ENCODE measurements around the gene BAIAP2.

Gene BAIAP2

GRCh38 chr17:81130385-81131361 lies 95.7 kb downstream of the BAIAP2 start:
- H2AFZ ChIP-seq (ENCODE audit: low read depth, low read length) = no peak overlapping the region
- no peaks in the 10 kb centered on the region for H3K9me3 ChIP-seq (ENCODE audit: low read length)
- peaks cover 53% of the 10 kb centered on the region for H3K4me1 ChIP-seq (ENCODE audit: insufficient read depth, low read length)
- H3K36me3 ChIP-seq (ENCODE audit: insufficient read depth, low read length) = no peaks in the 10 kb centered on the region
- H3K4me3 ChIP-seq (ENCODE audit: low read length) = no peak overlapping the region
- no peaks in the 10 kb centered on the region for H3K27me3 ChIP-seq (ENCODE audit: insufficient read depth, low read length)

GRCh38 chr17:81131486-81132196 lies 96.7 kb downstream of the BAIAP2 start:
- no peaks in the 10 kb centered on the region for H3K36me3 ChIP-seq (ENCODE audit: insufficient read depth, low read length)
- no peaks in the 10 kb centered on the region for H3K27me3 ChIP-seq (ENCODE audit: insufficient read depth, low read length)
- H2AFZ ChIP-seq (ENCODE audit: low read depth, low read length) = no peak overlapping the region
- H3K9me3 ChIP-seq (ENCODE audit: low read length) = no peaks in the 10 kb centered on the region
- H3K4me3 ChIP-seq (ENCODE audit: low read length) = no peak overlapping the region
- peaks cover 48% of the 10 kb centered on the region for H3K4me1 ChIP-seq (ENCODE audit: insufficient read depth, low read length)

- Histone ChIP-seq H3K27me3 (ENCODE audit: insufficient read depth, low read length) (no peaks in the 10 kb centered on the region), H3K9me3 (ENCODE audit: low read length) (no peaks in the 10 kb centered on the region), H2AFZ (ENCODE audit: low read depth, low read length) (no peak overlapping the region), H3K36me3 (ENCODE audit: insufficient read depth, low read length) (no peaks in the 10 kb centered on the region), H3K4me1 (ENCODE audit: insufficient read depth, low read length) (peaks cover 44% of the 10 kb centered on the region), H3K4me3 (ENCODE audit: low read length) (no peak overlapping the region)
Observed at GRCh38 chr17:81132197-81132540, 97.2 kb downstream of the BAIAP2 start.

GRCh38 chr17:81132770-81133723 lies 98.1 kb downstream of the BAIAP2 start:
- Histone ChIP-seq H3K4me3 (ENCODE audit: low read length) (no peak overlapping the region), H3K27me3 (ENCODE audit: insufficient read depth, low read length) (no peaks in the 10 kb centered on the region), H3K4me1 (ENCODE audit: insufficient read depth, low read length) (peaks cover 39% of the 10 kb centered on the region)

GRCh38 chr17:81134064-81134781 lies 99.3 kb downstream of the BAIAP2 start:
- peaks cover 35% of the 10 kb centered on the region for H3K4me1 ChIP-seq (ENCODE audit: insufficient read depth, low read length)
- H2AFZ ChIP-seq (ENCODE audit: low read depth, low read length) = no peak overlapping the region
- no peaks in the 10 kb centered on the region for H3K27me3 ChIP-seq (ENCODE audit: insufficient read depth, low read length)
- no peaks in the 10 kb centered on the region for H3K36me3 ChIP-seq (ENCODE audit: insufficient read depth, low read length)
- no peak overlapping the region for H3K4me3 ChIP-seq (ENCODE audit: low read length)
- H3K9me3 ChIP-seq (ENCODE audit: low read length) = no peaks in the 10 kb centered on the region

More at GRCh38 chr17:81132770-81133723, 98.1 kb downstream of the BAIAP2 start:
- Histone ChIP-seq H2AFZ (ENCODE audit: low read depth, low read length) (no peak overlapping the region), H3K36me3 (ENCODE audit: insufficient read depth, low read length) (no peaks in the 10 kb centered on the region), H3K9me3 (ENCODE audit: low read length) (no peaks in the 10 kb centered on the region)

- H3K36me3 ChIP-seq (ENCODE audit: insufficient read depth, low read length) = no peaks in the 10 kb centered on the region
- no peaks in the 10 kb centered on the region for H3K27me3 ChIP-seq (ENCODE audit: insufficient read depth, low read length)
- H3K4me1 ChIP-seq (ENCODE audit: insufficient read depth, low read length) = peaks cover 21% of the 10 kb centered on the region
- no peak overlapping the region for H2AFZ ChIP-seq (ENCODE audit: low read depth, low read length)
- H3K9me3 ChIP-seq (ENCODE audit: low read length) = no peaks in the 10 kb centered on the region
- H3K4me3 ChIP-seq (ENCODE audit: low read length) = no peak overlapping the region
Observed at GRCh38 chr17:81135505-81136278, 100.7 kb downstream of the BAIAP2 start.

GRCh38 chr17:81136366-81136765 lies 101.4 kb downstream of the BAIAP2 start:
- H3K4me3 ChIP-seq (ENCODE audit: low read length) = no peak overlapping the region
- no peak overlapping the region for H2AFZ ChIP-seq (ENCODE audit: low read depth, low read length)
- peaks cover 14% of the 10 kb centered on the region for H3K4me1 ChIP-seq (ENCODE audit: insufficient read depth, low read length)
- no peaks in the 10 kb centered on the region for H3K9me3 ChIP-seq (ENCODE audit: low read length)
- H3K27me3 ChIP-seq (ENCODE audit: insufficient read depth, low read length) = no peaks in the 10 kb centered on the region
- H3K36me3 ChIP-seq (ENCODE audit: insufficient read depth, low read length) = no peaks in the 10 kb centered on the region

GRCh38 chr17:81137248-81137647 lies 102.3 kb downstream of the BAIAP2 start:
- no peaks in the 10 kb centered on the region for H3K9me3 ChIP-seq (ENCODE audit: low read length)

GRCh38 chr17:81138083-81138482 lies 103.1 kb downstream of the BAIAP2 start:
- Histone ChIP-seq H3K9me3 (ENCODE audit: low read length) (no peaks in the 10 kb centered on the region), H3K4me3 (ENCODE audit: low read length) (no peak overlapping the region), H3K4me1 (ENCODE audit: insufficient read depth, low read length) (peaks cover 9% of the 10 kb centered on the region), H3K27me3 (ENCODE audit: insufficient read depth, low read length) (no peaks in the 10 kb centered on the region), H2AFZ (ENCODE audit: low read depth, low read length) (no peak overlapping the region), H3K36me3 (ENCODE audit: insufficient read depth, low read length) (no peaks in the 10 kb centered on the region)

More at GRCh38 chr17:81137248-81137647, 102.3 kb downstream of the BAIAP2 start:
- H3K4me1 ChIP-seq (ENCODE audit: insufficient read depth, low read length) = peaks cover 12% of the 10 kb centered on the region
- H2AFZ ChIP-seq (ENCODE audit: low read depth, low read length) = no peak overlapping the region
- no peaks in the 10 kb centered on the region for H3K36me3 ChIP-seq (ENCODE audit: insufficient read depth, low read length)
- H3K27me3 ChIP-seq (ENCODE audit: insufficient read depth, low read length) = no peaks in the 10 kb centered on the region
- H3K4me3 ChIP-seq (ENCODE audit: low read length) = no peak overlapping the region

GRCh38 chr17:81138500-81138899 lies 103.5 kb downstream of the BAIAP2 start:
- Histone ChIP-seq H3K4me3 (ENCODE audit: low read length) (no peak overlapping the region), H3K27me3 (ENCODE audit: insufficient read depth, low read length) (no peaks in the 10 kb centered on the region)

GRCh38 chr17:81139428-81139827 lies 104.5 kb downstream of the BAIAP2 start:
- Histone ChIP-seq H3K9me3 (ENCODE audit: low read length) (no peaks in the 10 kb centered on the region), H3K27me3 (ENCODE audit: insufficient read depth, low read length) (no peaks in the 10 kb centered on the region), H3K36me3 (ENCODE audit: insufficient read depth, low read length) (no peaks in the 10 kb centered on the region), H2AFZ (ENCODE audit: low read depth, low read length) (no peak overlapping the region), H3K4me1 (ENCODE audit: insufficient read depth, low read length) (peaks cover 11% of the 10 kb centered on the region), H3K4me3 (ENCODE audit: low read length) (no peak overlapping the region)

More at GRCh38 chr17:81138500-81138899, 103.5 kb downstream of the BAIAP2 start:
- no peaks in the 10 kb centered on the region for H3K9me3 ChIP-seq (ENCODE audit: low read length)
- H3K4me1 ChIP-seq (ENCODE audit: insufficient read depth, low read length) = peaks cover 6% of the 10 kb centered on the region
- no peak overlapping the region for H2AFZ ChIP-seq (ENCODE audit: low read depth, low read length)
- H3K36me3 ChIP-seq (ENCODE audit: insufficient read depth, low read length) = no peaks in the 10 kb centered on the region
